HG02943 (cell line): Measurements from ENCODE around the gene ARID1B.

Source experiments
- ATAC-seq: cut with Tn5 transposase; IDR thresholded peaks from one replicate; pipeline ENCODE4 v1.9.1; 2021; ENCODE audit warnings: mild to moderate bottlenecking, low read depth, moderate library complexity; ENCODE audit not compliant: unreplicated experiment

The ARID1B gene

GRCh38 chr6:156849806-156850205 lies 72.6 kb downstream of the ARID1B start:
- no peak for ATAC-seq

GRCh38 chr6:156850353-156850752 lies 73.2 kb downstream of the ARID1B start:
- no peak for ATAC-seq

GRCh38 chr6:156851454-156851921 lies 74.3 kb downstream of the ARID1B start:
- ATAC-seq = no peak

- ATAC-seq = peak; percentile 58
These were observed 75.1 kb downstream of the ARID1B start for GRCh38 chr6:156852147-156852857.

- no peak for ATAC-seq
These were observed 75.7 kb downstream of the ARID1B start for GRCh38 chr6:156852858-156853216.

GRCh38 chr6:156853733-156854132 lies 76.6 kb downstream of the ARID1B start:
- no peak for ATAC-seq

GRCh38 chr6:156854466-156855161 lies 77.4 kb downstream of the ARID1B start:
- ATAC-seq = no peak

- ATAC-seq = no peak
These were observed 80.4 kb downstream of the ARID1B start for GRCh38 chr6:156857573-156857972.

- ATAC-seq = no peak
These were observed 82.5 kb downstream of the ARID1B start for GRCh38 chr6:156859686-156860085.

- no peak for ATAC-seq
These were observed 85.5 kb downstream of the ARID1B start for GRCh38 chr6:156862711-156863110.

- ATAC-seq = no peak
These were observed 86.3 kb downstream of the ARID1B start for GRCh38 chr6:156863504-156863903.

- no peak for ATAC-seq
These were observed 87.4 kb downstream of the ARID1B start for GRCh38 chr6:156864557-156864956.

- ATAC-seq = no peak
These were observed 87.9 kb downstream of the ARID1B start for GRCh38 chr6:156865019-156865629.

GRCh38 chr6:156866220-156867015 lies 89.2 kb downstream of the ARID1B start:
- no peak for ATAC-seq

- no peak for ATAC-seq
These were observed 89.9 kb downstream of the ARID1B start for GRCh38 chr6:156867121-156867520.

GRCh38 chr6:156868385-156868784 lies 91.2 kb downstream of the ARID1B start:
- no peak for ATAC-seq

- ATAC-seq = no peak
These were observed 92.8 kb downstream of the ARID1B start for GRCh38 chr6:156869980-156870398.

GRCh38 chr6:156870924-156871539 lies 93.9 kb downstream of the ARID1B start:
- ATAC-seq = no peak

GRCh38 chr6:156872903-156873302 lies 95.7 kb downstream of the ARID1B start:
- no peak for ATAC-seq

GRCh38 chr6:156873654-156874380 lies 96.6 kb downstream of the ARID1B start:
- ATAC-seq = no peak
